NT2/D1 (cell line): ENCODE measurements around the gene ANTKMT.
A peak's percentile ranks its signal among the peaks of the same experiment; 100 is the strongest.
"Not testable (repeated sequence)": the region's sequence is repeated elsewhere in the genome, so short reads cannot be mapped to it uniquely, and the experiment has no call there.

ENCODE experiments used
- DNase-seq: peaks from one replicate; pipeline ENCODE4 v3.0.0-alpha.2; 2011; ENCODE audit warnings: low read depth, low spot score
- H3K27me3 ChIP-seq: 2 replicates; pipeline ENCODE4 v1.6.0; 2011; ENCODE audit warnings: mild to moderate bottlenecking; ENCODE audit not compliant: insufficient read length, insufficient read depth
- H3K36me3 ChIP-seq: 2 replicates; pipeline ENCODE4 v1.6.1; 2011; ENCODE audit warnings: mild to moderate bottlenecking, low read length, mixed read lengths; ENCODE audit not compliant: insufficient read depth, insufficient read length
- H3K4me1 ChIP-seq: 2 replicates; pipeline ENCODE4 v1.5.1; 2011; ENCODE audit not compliant: insufficient read depth, insufficient read length
- H3K4me3 ChIP-seq: 2 replicates; pipeline ENCODE4 v1.5.1; 2011; ENCODE audit warnings: low read depth; ENCODE audit not compliant: insufficient read length
- H3K9ac ChIP-seq: 2 replicates; pipeline ENCODE4 v1.6.0; 2011; ENCODE audit warnings: low read depth; ENCODE audit not compliant: insufficient read length
- H3K9me3 ChIP-seq: 2 replicates; pipeline ENCODE4 v1.5.1; 2011; ENCODE audit warnings: mild to moderate bottlenecking, low read length; ENCODE audit not compliant: insufficient read depth
- SUZ12 ChIP-seq: IDR thresholded peaks from 2 replicates; pipeline ENCODE4 v1.6.1; 2011; ENCODE audit not compliant: insufficient read length, insufficient read depth; ENCODE audit errors: extremely low read depth
- YY1 ChIP-seq: IDR thresholded peaks from 2 replicates; pipeline ENCODE4 v1.6.1; 2011; ENCODE audit not compliant: insufficient read length, insufficient read depth
- ZNF274 ChIP-seq: IDR thresholded peaks from 2 replicates; pipeline ENCODE4 v1.6.1; 2011; ENCODE audit warnings: mild to moderate bottlenecking, low read depth, low read length

ANTKMT gene

DNA sequence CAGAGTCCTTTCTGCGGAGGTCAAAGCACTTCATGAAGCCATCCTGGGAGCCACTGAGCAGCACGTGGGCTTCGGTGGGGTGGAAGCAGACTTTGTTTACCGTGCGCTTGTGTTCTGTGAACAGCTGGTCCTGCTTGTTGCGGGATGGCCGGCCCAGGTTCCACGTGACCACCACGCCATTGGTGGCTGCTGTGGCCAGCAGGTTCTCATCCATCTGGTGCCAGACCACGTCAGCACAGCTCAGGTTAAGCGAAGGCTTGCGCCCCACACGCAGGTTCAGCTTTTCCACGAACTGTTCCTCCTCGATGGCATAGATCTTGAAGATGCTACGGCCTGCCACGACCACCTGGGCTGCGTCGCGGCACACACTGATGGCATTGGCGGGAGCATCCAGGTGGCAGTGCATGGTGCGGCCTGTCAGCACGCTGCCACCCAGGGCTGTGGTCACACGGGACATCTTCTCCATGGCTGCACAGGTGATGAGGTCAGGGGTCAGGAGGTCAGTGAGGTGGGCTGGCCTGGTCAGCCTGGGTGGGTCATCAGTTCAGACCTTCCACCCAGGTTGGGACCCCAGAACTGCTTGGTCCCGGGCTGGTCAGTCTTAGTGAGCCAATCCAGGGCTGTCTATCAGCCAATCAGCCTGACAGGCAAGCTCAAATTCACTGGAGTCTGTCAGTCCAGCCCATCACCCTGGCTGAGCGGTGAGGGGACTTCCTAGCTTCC lies 31.6 kb upstream of the ANTKMT start:
- H3K27me3 ChIP-seq = peaks cover 28% of the 10 kb centered on the region
- H3K36me3 ChIP-seq = peaks cover 50% of the 10 kb centered on the region
- TF ChIP-seq ZNF274 (no peak), SUZ12 (no peak), YY1 (no peak)
- DNase-seq = no peak
- peaks cover 15% of the 10 kb centered on the region for H3K4me1 ChIP-seq
- H3K4me3 ChIP-seq = peak overlapping the region; percentile 93
- H3K9me3 ChIP-seq = no peaks in the 10 kb centered on the region
- peak overlapping the region; percentile 96 for H3K9ac ChIP-seq

- DNase-seq, H3K9me3 ChIP-seq, H3K9ac ChIP-seq, H3K4me3 ChIP-seq: not testable (repeated sequence)
- H3K36me3 ChIP-seq = peaks cover 33% of the 10 kb centered on the region
- peaks cover 46% of the 10 kb centered on the region for H3K27me3 ChIP-seq
- H3K4me1 ChIP-seq = peaks cover 20% of the 10 kb centered on the region
These were observed 29.7 kb upstream of the ANTKMT start for GRCh38 chr16:691242-691641.

GRCh38 chr16:692356-693108 lies 28.4 kb upstream of the ANTKMT start:
- no peak for DNase-seq
- peaks cover 58% of the 10 kb centered on the region for H3K27me3 ChIP-seq

GRCh38 chr16:693364-693763 lies 27.6 kb upstream of the ANTKMT start:
- H3K9me3 ChIP-seq = no peaks in the 10 kb centered on the region
- H3K4me3 ChIP-seq = no peak overlapping the region
- H3K36me3 ChIP-seq = peaks cover 11% of the 10 kb centered on the region
- TF ChIP-seq SUZ12 (no peak), YY1 (no peak), ZNF274 (no peak)
- peaks cover 64% of the 10 kb centered on the region for H3K27me3 ChIP-seq
- no peak for DNase-seq
- H3K9ac ChIP-seq = no peak overlapping the region
- peaks cover 17% of the 10 kb centered on the region for H3K4me1 ChIP-seq

More at GRCh38 chr16:692356-693108, 28.4 kb upstream of the ANTKMT start:
- H3K4me3 ChIP-seq = no peak overlapping the region
- peaks cover 20% of the 10 kb centered on the region for H3K36me3 ChIP-seq
- H3K9me3 ChIP-seq = no peaks in the 10 kb centered on the region
- TF ChIP-seq ZNF274 (no peak), SUZ12 (no peak), YY1 (no peak)
- H3K9ac ChIP-seq = no peak overlapping the region
- H3K4me1 ChIP-seq = peaks cover 17% of the 10 kb centered on the region

DNA sequence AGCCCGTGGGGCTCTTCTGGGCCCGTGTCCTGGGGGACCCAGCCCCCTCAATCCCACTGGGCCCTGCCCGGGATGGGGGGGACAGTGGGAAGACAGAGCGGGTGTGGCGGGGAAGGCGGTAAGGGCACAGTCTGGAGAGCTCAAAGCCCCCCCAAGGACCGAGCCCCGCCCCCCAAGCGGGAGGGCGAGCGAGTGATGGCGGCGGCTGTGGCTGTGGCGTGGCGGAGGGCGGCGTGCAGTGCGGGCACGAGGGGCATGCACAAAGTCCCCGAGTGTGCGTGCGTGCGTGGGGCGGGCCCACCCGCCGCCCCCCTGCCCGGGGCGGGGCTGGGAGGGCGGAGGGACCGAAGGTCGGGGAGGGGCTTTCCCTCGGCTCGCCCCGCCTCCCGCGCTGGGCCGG lies 27.2 kb upstream of the ANTKMT start:
- TF ChIP-seq SUZ12 (no peak), YY1 (no peak), ZNF274 (no peak)

DNA sequence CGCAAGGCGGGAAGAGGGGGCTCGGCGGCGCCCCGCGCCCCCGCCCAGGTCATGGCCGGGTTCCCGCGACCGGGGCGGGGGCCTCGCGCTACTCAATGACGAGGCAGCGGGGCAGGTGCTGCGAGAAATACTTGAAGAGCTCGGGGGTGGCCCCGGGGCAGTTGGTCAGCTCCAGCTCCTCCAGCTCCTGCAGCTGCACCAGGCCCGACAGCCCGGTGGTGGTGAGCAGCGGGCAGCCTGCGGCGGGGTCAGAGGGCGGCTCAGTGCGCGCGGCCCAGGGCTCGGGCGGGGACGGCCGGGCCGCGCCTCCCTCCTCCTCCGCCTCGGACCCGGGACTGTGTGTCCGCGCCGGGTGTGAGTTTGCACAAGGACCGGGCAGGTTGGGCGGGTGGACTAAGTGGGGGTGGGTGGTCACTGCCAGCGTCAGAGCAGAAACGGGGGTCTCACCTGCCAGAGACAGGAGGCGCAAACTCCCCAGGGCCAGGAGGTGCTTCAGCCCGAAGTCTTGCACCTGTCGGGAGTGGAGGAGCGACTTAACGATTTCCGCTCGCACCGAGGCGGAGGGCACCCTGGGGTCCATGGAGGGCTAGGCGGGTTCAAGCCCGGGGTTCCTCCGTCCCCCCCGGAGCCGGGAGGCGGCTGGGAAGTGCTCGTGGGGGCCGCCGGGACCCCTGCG lies 26.6 kb upstream of the ANTKMT start:
- Histone ChIP-seq H3K9ac (peak overlapping the region; percentile 70), H3K4me3 (peak overlapping the region; percentile 11)

More for the DNA sequence above, 27.2 kb upstream of the ANTKMT start:
- peaks cover 17% of the 10 kb centered on the region for H3K4me1 ChIP-seq
- no peak overlapping the region for H3K4me3 ChIP-seq
- peaks cover 7% of the 10 kb centered on the region for H3K36me3 ChIP-seq
- H3K9ac ChIP-seq = no peak overlapping the region
- no peaks in the 10 kb centered on the region for H3K9me3 ChIP-seq
- DNase-seq = no peak
- H3K27me3 ChIP-seq = peaks cover 67% of the 10 kb centered on the region

DNA sequence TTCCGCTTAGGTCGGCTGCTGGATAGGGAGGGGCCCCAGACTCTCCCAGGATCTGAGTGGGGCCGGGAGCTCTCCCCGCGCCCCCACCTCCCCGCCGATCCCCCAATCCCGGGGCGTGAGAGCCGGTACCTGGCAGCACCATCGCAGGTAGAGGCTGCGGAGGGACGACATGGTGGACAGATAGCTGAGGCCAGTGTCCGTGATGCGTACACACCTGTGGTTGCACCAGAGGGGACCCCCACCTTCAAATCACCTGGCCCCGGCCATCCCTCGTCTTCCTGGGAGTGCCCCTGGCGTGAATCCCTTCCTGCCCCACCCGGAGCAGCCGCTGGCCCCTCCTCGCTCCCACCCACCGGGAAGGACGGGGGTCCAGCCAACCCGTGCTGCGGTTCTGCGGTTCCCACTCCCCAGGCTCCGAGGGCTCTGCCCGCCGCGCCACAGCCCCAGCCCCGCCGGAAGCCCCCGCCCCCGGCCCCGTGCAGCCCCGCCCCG lies 26.0 kb upstream of the ANTKMT start:
- no peaks in the 10 kb centered on the region for H3K9me3 ChIP-seq
- TF ChIP-seq SUZ12 = no peak
- no peak for TF ChIP-seq YY1
- TF ChIP-seq ZNF274 = no peak
- peak overlapping the region; percentile 70 for H3K9ac ChIP-seq
- DNase-seq = no peak
- peak overlapping the region; percentile 33 for H3K4me3 ChIP-seq
- H3K4me1 ChIP-seq = peaks cover 7% of the 10 kb centered on the region
- H3K27me3 ChIP-seq = peaks cover 78% of the 10 kb centered on the region
- no peaks in the 10 kb centered on the region for H3K36me3 ChIP-seq

More for the DNA sequence above, 26.6 kb upstream of the ANTKMT start:
- Histone ChIP-seq H3K9me3 (no peaks in the 10 kb centered on the region), H3K27me3 (peaks cover 72% of the 10 kb centered on the region), H3K4me1 (peaks cover 12% of the 10 kb centered on the region), H3K36me3 (peaks cover 2% of the 10 kb centered on the region)
- DNase-seq = no peak
- no peak for TF ChIP-seq SUZ12
- TF ChIP-seq YY1 = no peak
